ENCODE measurements around the gene SYNE2.
"Not testable (repeated sequence)": the region's sequence is repeated elsewhere in the genome, so short reads cannot be mapped to it uniquely, and the experiment has no call there.

Gene SYNE2

DNA sequence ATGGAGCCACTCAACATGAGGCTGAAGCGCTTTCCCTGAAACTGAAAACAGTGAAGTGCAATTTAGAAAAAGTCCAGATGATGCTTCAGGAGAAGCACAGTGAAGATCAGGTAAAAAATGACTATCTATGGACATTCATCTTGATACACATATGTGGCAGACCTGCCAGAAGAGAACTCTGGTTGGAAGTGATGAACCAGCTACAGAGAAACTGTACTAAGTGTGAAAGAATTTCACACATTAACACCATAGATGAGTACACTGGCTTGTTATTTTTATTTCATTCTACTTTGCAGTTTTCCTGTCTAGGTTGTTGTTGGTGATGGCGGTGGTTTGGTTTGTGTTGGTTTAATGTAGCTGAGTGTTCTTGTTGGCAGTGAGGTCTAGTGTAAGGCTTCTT is 266.7 kb downstream of the SYNE2 start:
- no peak for DNase-seq (ENCODE audit: low read depth in 2 of 2)

DNA sequence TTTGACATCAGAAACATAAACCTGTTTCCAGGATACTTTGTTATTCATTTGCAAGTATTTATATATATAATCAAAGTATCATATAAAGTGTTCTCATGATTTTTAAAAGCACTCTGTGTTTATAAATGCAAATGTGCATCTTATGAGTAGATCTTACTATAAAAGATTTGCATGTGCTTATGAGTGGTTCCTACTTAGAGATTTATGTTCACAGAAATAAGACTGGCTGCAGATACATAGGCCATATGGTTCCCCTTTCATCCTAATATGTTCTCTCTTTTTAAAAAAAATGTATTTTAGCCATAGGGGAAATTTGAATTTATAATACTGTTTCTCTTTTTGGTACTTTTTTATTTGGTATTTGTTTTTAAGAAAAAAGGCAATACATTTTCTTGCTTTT is 267.2 kb downstream of the SYNE2 start:
- no peak for DNase-seq (ENCODE audit: low read depth in 2 of 2)

DNA sequence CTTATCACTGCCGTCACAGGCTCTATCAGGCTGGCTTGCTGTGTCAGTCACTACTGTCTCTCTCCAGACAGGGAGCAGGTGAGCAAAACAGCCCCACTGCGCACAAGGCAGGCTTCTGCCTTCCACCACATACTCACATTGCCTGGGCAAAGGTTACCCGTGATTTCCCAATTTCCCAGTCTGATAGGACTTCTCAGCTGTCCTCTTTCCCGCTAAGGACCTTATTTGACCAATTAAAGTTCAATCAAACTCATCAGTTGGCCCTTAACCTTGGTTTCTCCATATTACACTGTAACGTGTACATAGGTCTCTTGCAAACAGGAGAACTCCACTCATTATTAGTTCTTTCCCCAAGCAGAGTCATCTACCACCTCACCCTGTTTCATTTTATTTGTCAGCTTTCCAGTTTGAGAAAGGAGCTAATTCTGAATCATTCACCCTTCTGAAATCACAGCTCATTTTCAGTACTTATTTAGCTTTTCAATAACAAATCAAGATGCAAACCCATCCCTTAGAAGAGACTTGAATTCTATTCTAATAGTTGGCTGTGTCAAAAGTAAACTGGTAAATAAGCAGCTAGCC is 270.5 kb downstream of the SYNE2 start:
- DNase-seq (ENCODE audit: low read depth in 2 of 2): no peak

DNA sequence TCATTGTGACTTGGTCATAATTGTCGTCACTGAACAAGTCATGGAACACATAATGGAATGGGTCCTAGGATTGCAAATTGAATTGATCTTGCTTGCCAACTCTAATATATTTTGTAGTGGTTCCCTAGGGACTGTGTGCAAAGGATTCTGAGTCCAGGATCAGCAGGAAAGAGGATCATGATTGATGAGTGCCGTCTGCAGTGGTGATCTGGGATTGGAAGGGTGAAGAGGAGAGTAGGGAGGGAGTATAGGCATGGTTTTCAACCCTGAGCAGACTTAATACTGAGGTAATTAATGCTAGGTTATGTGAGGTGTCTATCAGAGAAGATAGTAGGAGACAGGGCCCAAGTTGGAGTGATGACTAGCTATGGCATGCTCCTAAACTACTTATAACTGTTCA is 272.5 kb downstream of the SYNE2 start:
- no peak for DNase-seq (ENCODE audit: low read depth in 2 of 2)

- no peak for DNase-seq (ENCODE audit: low read depth in 2 of 2)
Measured at GRCh38 chr14:64126548-64126947, 273.7 kb downstream of the SYNE2 start.

- DNase-seq (ENCODE audit: low read depth in 2 of 2): no peak
Measured at GRCh38 chr14:64137657-64138290, 285.0 kb downstream of the SYNE2 start.

- no peak for DNase-seq (ENCODE audit: low read depth in 2 of 2)
Measured at GRCh38 chr14:64147126-64147790, 294.5 kb downstream of the SYNE2 start.

DNA sequence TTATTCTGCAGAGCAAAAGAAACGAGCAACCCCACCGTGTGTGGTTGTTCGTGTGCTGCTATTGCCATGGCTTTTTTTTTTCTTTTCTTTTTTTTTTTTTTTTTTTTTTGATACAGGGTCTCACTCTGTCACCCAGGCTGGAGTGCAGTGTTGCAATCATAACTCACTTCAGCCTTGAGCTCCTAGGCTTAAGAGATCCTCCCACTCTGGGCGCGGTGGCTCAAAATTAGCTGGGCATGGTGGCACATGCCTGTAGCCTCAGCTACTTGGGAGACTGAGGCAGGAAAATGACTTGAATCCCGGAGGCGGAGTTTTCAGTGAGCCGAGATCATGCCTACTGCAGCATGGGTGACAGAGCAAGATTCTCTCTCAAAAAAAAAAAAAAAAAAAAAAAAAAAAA is 297.1 kb downstream of the SYNE2 start:
- DNase-seq (ENCODE audit: low read depth in 2 of 2): no peak

GRCh38 chr14:64158608-64159007 is 305.8 kb downstream of the SYNE2 start:
- no peak for DNase-seq (ENCODE audit: low read depth in 2 of 2)

DNA sequence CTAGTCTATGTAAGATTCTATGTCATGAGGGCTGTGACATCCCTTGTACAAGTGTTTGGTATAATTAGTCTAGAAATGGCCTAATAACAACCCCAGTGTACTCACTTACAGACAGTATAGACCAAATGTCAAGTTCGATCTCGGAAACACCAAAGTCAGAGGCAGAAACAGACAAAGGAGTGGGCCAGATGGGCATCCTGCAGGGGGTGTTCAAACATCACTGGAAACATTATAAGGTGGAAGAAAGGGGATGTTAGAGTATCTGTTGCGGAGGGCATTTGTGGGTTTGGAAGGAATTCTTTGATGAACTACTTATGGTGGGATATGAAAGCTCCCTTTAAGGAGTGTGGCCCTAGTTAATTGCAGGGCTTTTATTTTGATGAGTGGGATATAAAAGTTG is 306.8 kb downstream of the SYNE2 start:
- no peak for DNase-seq (ENCODE audit: low read depth in 2 of 2)

GRCh38 chr14:64170181-64170580 is 317.4 kb downstream of the SYNE2 start:
- no peak for DNase-seq (ENCODE audit: low read depth in 2 of 2)

DNA sequence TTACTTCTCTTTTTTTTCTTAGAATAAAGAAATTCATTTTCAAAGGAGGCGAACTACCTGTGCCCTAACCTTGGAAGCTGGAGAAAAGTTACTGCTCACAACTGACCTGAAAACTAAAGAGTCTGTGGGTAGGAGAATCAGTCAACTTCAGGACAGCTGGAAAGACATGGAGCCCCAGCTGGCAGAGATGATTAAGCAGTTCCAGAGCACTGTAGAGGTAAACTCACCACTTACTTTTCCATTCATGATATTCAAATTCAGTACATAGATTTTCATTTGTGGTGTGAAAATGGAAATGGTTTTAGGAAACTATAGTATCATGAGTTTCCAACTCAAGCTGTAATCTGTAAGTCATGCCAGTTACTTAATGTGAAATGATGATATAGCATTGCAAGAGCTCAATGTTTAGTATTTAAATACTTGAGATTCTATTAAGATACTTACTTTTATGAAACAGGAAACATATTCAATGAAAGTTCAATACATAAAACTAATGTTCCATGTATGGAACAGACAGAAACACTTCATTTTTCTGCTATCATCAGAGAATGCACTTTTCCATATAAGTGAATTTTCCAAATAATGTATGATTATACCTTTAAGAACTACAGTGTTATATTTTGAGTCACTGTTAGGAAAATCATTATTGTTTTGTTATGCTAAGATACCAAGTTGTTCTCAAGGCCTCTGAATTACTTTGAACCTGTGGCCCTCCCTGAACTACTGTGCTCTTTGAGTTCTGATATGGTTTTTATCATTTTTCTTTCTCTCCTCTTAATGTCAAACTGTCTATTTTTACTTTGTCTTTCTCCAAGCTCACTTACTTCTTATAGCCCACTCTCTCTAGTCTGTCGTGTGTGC is 322.3 kb downstream of the SYNE2 start:
- DNase-seq (ENCODE audit: low read depth in 2 of 2): no peak

DNA sequence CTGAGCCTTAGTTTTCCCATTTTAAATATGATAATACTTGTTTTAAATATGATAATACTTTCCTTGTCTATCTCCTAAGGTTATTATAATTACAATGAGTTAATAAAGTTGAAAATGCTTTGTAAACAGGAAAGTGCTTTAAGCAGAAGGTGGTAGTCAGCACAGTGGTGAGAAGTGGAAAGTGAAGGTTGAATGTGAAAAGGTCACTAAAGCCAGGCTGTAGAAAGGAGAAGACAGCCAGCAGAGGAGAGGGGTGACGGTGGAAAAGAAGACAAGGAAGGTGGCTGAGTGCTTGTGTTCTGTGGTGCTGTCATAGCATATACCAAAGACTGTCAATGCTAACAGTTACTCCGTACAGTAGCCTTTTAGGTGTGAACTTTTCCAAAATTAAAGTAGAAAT is 323.5 kb downstream of the SYNE2 start:
- DNase-seq (ENCODE audit: low read depth in 2 of 2): no peak

GRCh38 chr14:64178814-64179213 is 326.0 kb downstream of the SYNE2 start:
- no peak for DNase-seq (ENCODE audit: low read depth in 2 of 2)

DNA sequence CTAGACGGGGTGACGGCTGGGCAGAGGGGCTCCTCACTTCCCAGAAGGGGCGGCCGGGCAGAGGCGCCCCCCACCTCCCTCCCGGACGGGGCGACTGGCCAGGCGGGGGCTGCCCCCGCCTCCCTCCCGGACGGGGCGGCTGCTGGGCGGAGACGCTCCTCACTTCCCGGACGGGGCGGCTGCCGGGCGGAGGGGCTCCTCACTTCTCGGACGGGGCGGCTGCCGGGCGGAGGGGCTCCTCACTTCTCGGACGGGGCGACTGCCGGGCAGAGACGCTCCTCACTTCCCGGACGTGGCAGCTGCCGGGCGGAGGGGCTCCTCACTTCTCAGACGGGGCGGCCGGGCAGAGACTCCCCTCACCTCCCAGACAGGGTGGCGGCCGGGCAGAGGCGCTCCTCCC is 330.1 kb downstream of the SYNE2 start:
- not testable (repeated sequence) for DNase-seq (ENCODE audit: low read depth in 2 of 2)

DNA sequence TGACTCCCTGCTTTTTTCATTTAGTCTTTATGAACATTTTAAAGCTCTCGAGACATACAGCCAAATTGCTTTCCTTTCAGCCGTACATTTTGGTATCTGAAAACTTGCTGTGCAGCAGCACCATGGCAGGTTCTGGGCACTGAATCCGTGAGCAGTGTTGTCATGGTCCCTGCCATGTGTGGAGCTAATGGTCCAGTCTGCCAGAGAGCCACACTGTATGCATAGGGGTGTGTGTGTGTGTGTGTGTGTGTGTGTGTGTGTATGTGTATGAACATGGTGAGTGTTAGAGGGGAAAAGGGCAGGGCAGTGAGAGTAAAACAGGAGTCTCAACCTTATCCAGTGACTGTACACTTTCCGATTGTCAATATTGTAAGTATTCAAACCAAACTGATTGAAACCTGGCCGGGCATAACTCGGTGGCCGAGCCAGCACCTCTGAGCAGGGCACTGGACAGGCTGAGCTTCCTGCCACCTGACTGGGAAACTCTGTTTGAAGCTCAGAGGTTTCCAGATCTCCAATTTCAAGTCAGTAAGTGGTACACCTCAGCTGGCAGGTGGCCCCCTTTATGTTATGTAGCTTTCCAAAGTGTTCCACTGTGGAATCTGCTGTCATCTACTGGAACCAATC is 331.4 kb downstream of the SYNE2 start:
- no peak for DNase-seq (ENCODE audit: low read depth in 2 of 2)

GRCh38 chr14:64185184-64185583 is 332.4 kb downstream of the SYNE2 start:
- DNase-seq (ENCODE audit: low read depth in 2 of 2): no peak

DNA sequence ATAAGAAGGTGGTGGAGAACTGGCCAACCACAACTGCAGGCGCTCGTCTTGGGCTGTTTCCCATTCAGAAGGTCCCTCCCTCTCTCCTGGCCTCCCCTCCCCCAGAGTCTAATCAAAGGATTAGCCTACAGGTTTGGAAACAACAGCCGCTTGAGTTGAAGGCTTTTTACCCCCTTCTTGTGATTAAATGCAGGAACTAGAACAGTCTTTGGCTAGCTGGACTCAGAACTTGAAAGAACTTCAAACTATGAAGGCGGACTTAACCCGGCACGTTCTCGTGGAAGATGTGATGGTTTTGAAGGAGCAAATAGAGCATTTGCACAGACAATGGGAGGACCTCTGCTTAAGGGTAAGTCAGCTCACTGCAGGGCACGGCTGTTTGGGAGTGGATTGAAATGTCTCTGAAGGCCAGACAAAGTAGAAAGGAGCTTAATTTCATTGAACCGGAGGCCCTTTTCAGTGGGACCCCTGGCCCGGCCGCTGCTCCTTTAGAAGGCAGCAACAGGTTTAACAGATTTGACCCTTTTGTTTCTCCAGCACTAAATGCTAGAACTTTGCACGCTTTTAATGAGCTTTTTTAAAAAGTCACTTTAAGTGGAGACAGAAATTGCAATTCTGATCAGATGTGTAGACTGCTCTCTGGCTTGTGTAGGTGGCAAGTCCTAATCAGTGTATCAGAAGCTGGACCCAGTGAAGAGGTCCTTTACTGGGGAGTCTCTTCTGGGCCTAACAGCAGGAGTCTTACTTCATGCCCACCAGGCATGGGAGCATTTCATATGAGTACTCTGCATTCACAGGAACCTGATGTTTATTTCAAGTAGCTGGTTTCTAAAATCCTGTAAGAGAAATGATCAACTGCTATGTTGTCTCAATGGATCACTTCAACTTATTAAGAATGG is 333.7 kb downstream of the SYNE2 start:
- DNase-seq (ENCODE audit: low read depth in 2 of 2): no peak

GRCh38 chr14:64187331-64187730 is 334.5 kb downstream of the SYNE2 start:
- DNase-seq (ENCODE audit: low read depth in 2 of 2): no peak

DNA sequence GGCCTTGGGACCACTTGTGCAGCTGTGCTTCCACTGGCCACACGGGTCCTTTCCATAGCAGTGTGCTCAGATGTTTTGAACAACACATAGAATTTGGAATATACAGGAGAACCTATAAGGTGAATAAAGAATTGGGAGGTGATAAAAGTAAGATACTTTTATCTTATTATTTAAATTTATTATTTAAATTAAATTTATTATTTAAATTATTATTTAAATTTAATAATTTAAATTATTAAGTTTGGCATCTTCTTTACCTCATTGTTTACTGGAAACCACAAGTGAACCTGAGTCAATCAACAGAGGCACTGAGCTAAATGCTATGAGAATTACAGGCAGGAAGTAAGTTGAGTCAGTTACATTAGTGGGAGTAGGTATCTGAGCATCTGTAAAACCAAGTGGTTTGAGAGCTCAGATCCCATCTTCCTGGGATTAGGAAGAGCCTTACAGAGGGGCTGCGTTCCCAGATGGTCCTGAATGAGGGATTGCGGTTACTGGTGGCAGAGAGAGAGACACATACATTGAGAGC is 338.2 kb downstream of the SYNE2 start:
- DNase-seq (ENCODE audit: low read depth in 2 of 2): no peak

- DNase-seq (ENCODE audit: low read depth in 2 of 2): no peak
Measured at GRCh38 chr14:64191756-64192155, 339.0 kb downstream of the SYNE2 start.

Data from stimulated activated CD4-positive, alpha-beta T cell treated with anti-CD3 and anti-CD28 coated beads, Interleukin-1b, Interleukin-23, amount 100 ng/mL, for 1 hour (primary cell).